H9 (cell line): Measurements from ENCODE around the gene PHLDA2. TPM values are rescaled to one million over a fixed set of nuclear protein-coding genes. Genes with fewer than 3 reads are reported as not detected.

ENCODE experiments used
- DNase-seq: peaks from one replicate; pipeline ENCODE4 v3.0.0-alpha.2; 2017
- H2AFZ ChIP-seq: one replicate; pipeline ENCODE4 v1.6.1; 2013; ENCODE audit warnings: mild to moderate bottlenecking, low read length, control low read depth, moderate library complexity
- H2AK5ac ChIP-seq: 2 replicates; pipeline ENCODE4 v1.6.1; 2013; ENCODE audit warnings: low read length, control low read depth, mixed read lengths; ENCODE audit not compliant: insufficient read length
- H2BK120ac ChIP-seq: one replicate; pipeline ENCODE4 v1.6.1; 2013; ENCODE audit warnings: low read depth, mild to moderate bottlenecking, low read length, control low read depth, inconsistent platforms; ENCODE audit not compliant: poor library complexity, severe bottlenecking
- H2BK12ac ChIP-seq: 2 replicates; pipeline ENCODE4 v1.6.1; 2013; ENCODE audit warnings: low read length, control low read depth, mixed read lengths, low read depth; ENCODE audit not compliant: insufficient read length
- H2BK15ac ChIP-seq: 2 replicates; pipeline ENCODE4 v1.6.1; 2013; ENCODE audit warnings: low read depth, low read length, control low read depth
- H2BK20ac ChIP-seq: one replicate; pipeline ENCODE4 v1.6.1; 2013; ENCODE audit warnings: low read depth, mild to moderate bottlenecking, low read length, control low read depth, inconsistent platforms; ENCODE audit not compliant: poor library complexity, severe bottlenecking
- H2BK5ac ChIP-seq: 2 replicates; pipeline ENCODE4 v1.6.1; 2013; ENCODE audit warnings: low read length, control low read depth, mixed read lengths; ENCODE audit not compliant: insufficient read length
- H3K14ac ChIP-seq: 2 replicates; pipeline ENCODE4 v1.6.1; 2013; ENCODE audit warnings: low read length, control low read depth; ENCODE audit not compliant: insufficient read depth
- H3K18ac ChIP-seq: 2 replicates; pipeline ENCODE4 v1.6.1; 2013; ENCODE audit warnings: low read depth, mild to moderate bottlenecking, mixed read lengths, low read length, control low read depth; ENCODE audit not compliant: insufficient read length
- H3K23ac ChIP-seq: 2 replicates; pipeline ENCODE4 v1.6.1; 2013; ENCODE audit warnings: low read length, control low read depth, mixed read lengths, low read depth; ENCODE audit not compliant: insufficient read length
- H3K23me2 ChIP-seq: 2 replicates; pipeline ENCODE4 v1.6.1; 2013; ENCODE audit warnings: low read depth, mild to moderate bottlenecking, mixed read lengths, low read length, control low read depth; ENCODE audit not compliant: insufficient read length, poor library complexity, severe bottlenecking
- H3K27ac ChIP-seq: 2 replicates; pipeline ENCODE4 v1.5.1; 2013; ENCODE audit warnings: low read length, control low read depth, mixed read lengths, low read depth; ENCODE audit not compliant: insufficient read length
- H3K27me3 ChIP-seq: 2 replicates; pipeline ENCODE4 v1.6.1; 2013; ENCODE audit warnings: low read length, control low read depth, inconsistent platforms; ENCODE audit not compliant: insufficient read depth
- H3K4ac ChIP-seq: 2 replicates; pipeline ENCODE4 v1.6.1; 2013; ENCODE audit warnings: low read depth, mild to moderate bottlenecking, control low read depth, inconsistent platforms, low read length, moderate library complexity
- H3K4me1 ChIP-seq: 2 replicates; pipeline ENCODE4 v1.6.1; 2013; ENCODE audit warnings: low read length, control low read depth, inconsistent platforms; ENCODE audit not compliant: insufficient read depth
- H3K4me2 ChIP-seq: 2 replicates; pipeline ENCODE4 v1.6.1; 2013; ENCODE audit warnings: low read length, control low read depth, mixed read lengths; ENCODE audit not compliant: insufficient read length, insufficient read depth
- H3K56ac ChIP-seq: 2 replicates; pipeline ENCODE4 v1.6.1; 2013; ENCODE audit warnings: low read depth, mild to moderate bottlenecking, mixed read lengths, low read length, control low read depth; ENCODE audit not compliant: insufficient read length
- H3K79me1 ChIP-seq: 2 replicates; pipeline ENCODE4 v1.6.1; 2013; ENCODE audit warnings: low read depth, mild to moderate bottlenecking, moderate library complexity, low read length, control low read depth, inconsistent platforms; ENCODE audit not compliant: insufficient read depth, poor library complexity, severe bottlenecking
- H3K79me2 ChIP-seq: 2 replicates; pipeline ENCODE4 v1.6.1; 2013; ENCODE audit warnings: low read length, control low read depth, inconsistent platforms; ENCODE audit not compliant: insufficient read depth
- H3K9ac ChIP-seq: 2 replicates; pipeline ENCODE4 v1.6.1; 2013; ENCODE audit warnings: low read length, control low read depth, mixed read lengths; ENCODE audit not compliant: insufficient read length; ENCODE audit errors: extremely low read depth
- H3K9me3 ChIP-seq: one replicate; pipeline ENCODE4 v1.6.1; 2013; ENCODE audit warnings: low read depth, low read length, inconsistent platforms; ENCODE audit not compliant: control insufficient read depth
- H3T11ph ChIP-seq: one replicate; pipeline ENCODE4 v1.6.1; 2013; ENCODE audit warnings: mild to moderate bottlenecking, low read length, control low read depth, inconsistent platforms
- H4K20me1 ChIP-seq: one replicate; pipeline ENCODE4 v1.6.1; 2013; ENCODE audit not compliant: control insufficient read depth, insufficient read length, insufficient read depth
- H4K5ac ChIP-seq: 2 replicates; pipeline ENCODE4 v1.6.1; 2013; ENCODE audit warnings: low read depth, mild to moderate bottlenecking, mixed read lengths, low read length, control low read depth; ENCODE audit not compliant: insufficient read length
- H4K8ac ChIP-seq: replicated peaks from 2 replicates; pipeline ENCODE4 v1.6.1; 2013; ENCODE audit warnings: low read length, control low read depth, mixed read lengths, low read depth; ENCODE audit not compliant: insufficient read length
- H4K91ac ChIP-seq: 2 replicates; pipeline ENCODE4 v1.6.1; 2013; ENCODE audit warnings: low read depth, mild to moderate bottlenecking, moderate library complexity, mixed read lengths, low read length, control low read depth; ENCODE audit not compliant: insufficient read length
- H3K27ac Mint-ChIP-seq, 3 experiments: 2 replicates in 2 of 3; 3 replicates in 1 of 3; pipeline ENCODE4 v1.8.0; 2020 to 2021; ENCODE audit warnings: mixed read lengths in 3 of 3, mild to moderate bottlenecking in 1 of 3, moderate library complexity in 1 of 3
- H3K27me3 Mint-ChIP-seq: 2 replicates; pipeline ENCODE4 v1.8.0; 2021; ENCODE audit warnings: low read depth, mild to moderate bottlenecking, moderate library complexity, mixed read lengths
- H3K36me3 Mint-ChIP-seq, 3 experiments: 2 replicates in 2 of 3; 3 replicates in 1 of 3; pipeline ENCODE4 v1.8.0; 2020 to 2021; ENCODE audit warnings: low read depth in 3 of 3, mixed read lengths in 3 of 3; ENCODE audit not compliant: insufficient read depth in 1 of 3
- H3K4me1 Mint-ChIP-seq, 2 experiments: 2 replicates each; pipeline ENCODE4 v1.8.0; 2020; ENCODE audit warnings: mixed read lengths in 2 of 2
- H3K4me3 Mint-ChIP-seq, 2 experiments: 2 replicates in 1 of 2; 3 replicates in 1 of 2; pipeline ENCODE4 v1.8.0; 2020 to 2021; ENCODE audit warnings: mild to moderate bottlenecking in 2 of 2, mixed read lengths in 2 of 2, moderate library complexity in 1 of 2
- H3K9me3 Mint-ChIP-seq, 2 experiments: 2 replicates in 1 of 2; 3 replicates in 1 of 2; pipeline ENCODE4 v1.8.0; 2020; ENCODE audit warnings: mild to moderate bottlenecking in 2 of 2, mixed read lengths in 2 of 2, moderate library complexity in 1 of 2
- WGBS: extraction: QIAGEN DNeasy Blood & Tissue Kit; methylation state at CpG from one replicate; pipeline ENCODE4 v1.1.7; 2013; ENCODE audit warnings: missing lambda C conversion rate, low lambda C conversion rate, mixed read lengths; ENCODE audit not compliant: insufficient read length; ENCODE audit errors: extremely low coverage; 5-methylcytosine and 5-hydroxymethylcytosine counted together
- long read RNA-seq: library from polyadenylated mRNA; unstranded; transcript quantifications from one replicate; pipeline ENCODE4 v2.0.0, GENCODE V29; 2020
- total RNA-seq: library from RNA; stranded (reverse); gene quantifications from 2 replicates; pipeline ENCODE4 v1.2.1, GENCODE V29; 2021
- TF ChIP-seq, protein P1 (sequence below): fragments of 200-600 bp; sonication (generic); conservative IDR thresholded peaks from 3 replicates; pipeline ENCODE4 v1.8.0; 2021; ENCODE audit warnings: antibody characterized with exemption, mild to moderate bottlenecking

Gene PHLDA2, protein sequence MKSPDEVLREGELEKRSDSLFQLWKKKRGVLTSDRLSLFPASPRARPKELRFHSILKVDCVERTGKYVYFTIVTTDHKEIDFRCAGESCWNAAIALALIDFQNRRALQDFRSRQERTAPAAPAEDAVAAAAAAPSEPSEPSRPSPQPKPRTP
- total RNA-seq, result 41.5 and 42.8 TPM in 2 replicates
- long read RNA-seq, transcript PHLDA2-201 (2 exons, 955 nt), result major isoform, 77 of 79 reads
- long read RNA-seq, partial matches to known transcripts, result 0 of 79 reads
- long read RNA-seq, other reads (novel, unspliced or antisense), result 2 of 79 reads

- Histone ChIP-seq H3K27ac (no peak within 1 kb of the TSS), H3K4ac (no peak within 1 kb of the TSS), H4K20me1 (no peaks in the 10 kb centered on the region), H3K4me2 (peak within 1 kb of the TSS; percentile 79), H3K79me2 (no peaks in the 10 kb centered on the region), H2BK20ac (no peak within 1 kb of the TSS), H2AFZ (no peak within 1 kb of the TSS), H2BK12ac (no peak within 1 kb of the TSS), H3T11ph (no peak within 1 kb of the TSS), H4K5ac (no peak within 1 kb of the TSS), H2BK5ac (no peak within 1 kb of the TSS), H3K23me2 (peaks cover 10% of the 10 kb centered on the region), H2BK15ac (no peak within 1 kb of the TSS), H2BK120ac (no peak within 1 kb of the TSS), H4K8ac (no peak within 1 kb of the TSS), H3K14ac (peak within 1 kb of the TSS; percentile 73), H2AK5ac (no peak within 1 kb of the TSS), H3K23ac (no peak within 1 kb of the TSS), H3K27me3 (peaks cover 18% of the 10 kb centered on the region; the same call in 1 of the 2 replicates), H3K56ac (no peak within 1 kb of the TSS), H3K79me1 (no peaks in the 10 kb centered on the region), H3K9me3 (no peaks in the 10 kb centered on the region), H3K4me1 (no peaks in the 10 kb centered on the region), H4K91ac (no peak within 1 kb of the TSS), H3K18ac (peak within 1 kb of the TSS; percentile 70), H3K9ac (peak within 1 kb of the TSS; percentile 25)
- peaks cover 37% of the 10 kb centered on the region for H3K27me3 Mint-ChIP-seq
- peaks cover 0 to 2% of the 10 kb centered on the region in 2 experiments; a peak in 3 of 5 replicates for H3K9me3 Mint-ChIP-seq
- H3K4me3 Mint-ChIP-seq, result peak within 1 kb of the TSS; percentile 79 to 89
- DNase-seq, result peak; percentile 67
- no CpG with 5 or more reads among the region's 113 CpGs for WGBS
- TF ChIP-seq, protein P1, sequence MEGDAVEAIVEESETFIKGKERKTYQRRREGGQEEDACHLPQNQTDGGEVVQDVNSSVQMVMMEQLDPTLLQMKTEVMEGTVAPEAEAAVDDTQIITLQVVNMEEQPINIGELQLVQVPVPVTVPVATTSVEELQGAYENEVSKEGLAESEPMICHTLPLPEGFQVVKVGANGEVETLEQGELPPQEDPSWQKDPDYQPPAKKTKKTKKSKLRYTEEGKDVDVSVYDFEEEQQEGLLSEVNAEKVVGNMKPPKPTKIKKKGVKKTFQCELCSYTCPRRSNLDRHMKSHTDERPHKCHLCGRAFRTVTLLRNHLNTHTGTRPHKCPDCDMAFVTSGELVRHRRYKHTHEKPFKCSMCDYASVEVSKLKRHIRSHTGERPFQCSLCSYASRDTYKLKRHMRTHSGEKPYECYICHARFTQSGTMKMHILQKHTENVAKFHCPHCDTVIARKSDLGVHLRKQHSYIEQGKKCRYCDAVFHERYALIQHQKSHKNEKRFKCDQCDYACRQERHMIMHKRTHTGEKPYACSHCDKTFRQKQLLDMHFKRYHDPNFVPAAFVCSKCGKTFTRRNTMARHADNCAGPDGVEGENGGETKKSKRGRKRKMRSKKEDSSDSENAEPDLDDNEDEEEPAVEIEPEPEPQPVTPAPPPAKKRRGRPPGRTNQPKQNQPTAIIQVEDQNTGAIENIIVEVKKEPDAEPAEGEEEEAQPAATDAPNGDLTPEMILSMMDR, result no peak
- H3K4me1 Mint-ChIP-seq, result peaks cover 6 to 8% of the 10 kb centered on the region in 2 experiments
- H3K27ac Mint-ChIP-seq, result peak within 1 kb of the TSS in 1 of 3 experiments; percentile 79; a peak in 2 of 7 replicates
- H3K36me3 Mint-ChIP-seq, result peaks cover 0 to 5% (median 0%) of the 10 kb centered on the region in 3 experiments; a peak in 1 of 7 replicates
Measured at GRCh38 chr11:2928605-2929530, at the start of gene PHLDA2. Gene PHLDA2, minus strand, starts transcription at chr11:2929420. Its CDS starts 56 bp downstream, at chr11:2929364.
